Activated CD4-positive, alpha-beta T cell treated with anti-CD3 and anti-CD28 coated beads, Interleukin-2, amount 10 ng/mL, durations not matched to agents 7 days and 5 days (primary cell): Measurements from ENCODE around the gene MTCL1. TPM values are rescaled to one million over a fixed set of nuclear protein-coding genes. Genes with fewer than 3 reads are reported as not detected.

Source experiments
- CTCF ChIA-PET: fragments of 350-600 bp; sonication (Branson Sonifier 250); formaldehyde crosslinking; loops from one replicate; lab custom pipeline; 2021; ENCODE audit warnings: antibody characterized with exemption; lab: Charles Lee
- POLR2A ChIA-PET: fragments of 350-600 bp; sonication (Branson Sonifier 250); formaldehyde crosslinking; loops from one replicate; lab custom pipeline; 2021; ENCODE audit warnings: antibody characterized with exemption; lab: Charles Lee
- DNase-seq: peaks from one replicate; pipeline ENCODE4 v3.0.0-alpha.2; 2020
- H3K27ac Mint-ChIP-seq: one replicate; pipeline ENCODE4 v1.8.0; 2021; ENCODE audit warnings: mild to moderate bottlenecking, moderate library complexity, mixed read lengths
- H3K27me3 Mint-ChIP-seq: one replicate; pipeline ENCODE4 v1.8.0; 2021; ENCODE audit warnings: mixed read lengths
- H3K36me3 Mint-ChIP-seq: one replicate; pipeline ENCODE4 v1.8.0; 2021; ENCODE audit warnings: low read depth, mixed read lengths
- H3K4me1 Mint-ChIP-seq: one replicate; pipeline ENCODE4 v1.8.0; 2021; ENCODE audit warnings: mixed read lengths
- H3K4me3 Mint-ChIP-seq: one replicate; pipeline ENCODE4 v1.8.0; 2021; ENCODE audit warnings: mild to moderate bottlenecking, moderate library complexity, mixed read lengths
- H3K9me3 Mint-ChIP-seq: one replicate; pipeline ENCODE4 v1.8.0; 2021; ENCODE audit warnings: mixed read lengths
- total RNA-seq, 2 experiments: library from RNA; stranded (reverse); gene quantifications; one replicate each; pipeline ENCODE4 v1.2.3, GENCODE V29; 2021

MTCL1 gene
- total RNA-seq, 2 experiments from 2014 or later = 1.7 to 1.8 TPM

- Mint-ChIP-seq H3K27ac (no peak overlapping the region), H3K36me3 (no peaks in the 10 kb centered on the region), H3K4me1 (no peaks in the 10 kb centered on the region), H3K27me3 (peaks cover 4% of the 10 kb centered on the region), H3K9me3 (no peaks in the 10 kb centered on the region), H3K4me3 (no peak overlapping the region)
- ChIA-PET POLR2A (no interaction called here), CTCF (interaction anchor here (1.1 kb wide), 1 partner anchor 175 kb away, joined by 3 read pairs; no protein-coding TSS in a partner anchor)
- DNase-seq = no peak
Observed at GRCh38 chr18:8776013-8776943, 70.9 kb downstream of the MTCL1 start.

- DNase-seq = no peak
- no peaks in the 10 kb centered on the region for H3K36me3 Mint-ChIP-seq
- CTCF ChIA-PET = no interaction called here
- H3K4me1 Mint-ChIP-seq = no peaks in the 10 kb centered on the region
- no peak overlapping the region for H3K27ac Mint-ChIP-seq
- H3K9me3 Mint-ChIP-seq = no peaks in the 10 kb centered on the region
- H3K27me3 Mint-ChIP-seq = peaks cover 4% of the 10 kb centered on the region
- POLR2A ChIA-PET = no interaction called here
- no peak overlapping the region for H3K4me3 Mint-ChIP-seq
Observed at GRCh38 chr18:8777846-8778245, 72.5 kb downstream of the MTCL1 start.

GRCh38 chr18:8778386-8778785, 73.0 kb downstream of the MTCL1 start:
- no peak for DNase-seq
- Mint-ChIP-seq H3K27me3 (peaks cover 4% of the 10 kb centered on the region), H3K27ac (no peak overlapping the region), H3K4me1 (no peaks in the 10 kb centered on the region), H3K9me3 (no peaks in the 10 kb centered on the region), H3K36me3 (no peaks in the 10 kb centered on the region), H3K4me3 (no peak overlapping the region)
- ChIA-PET CTCF (no interaction called here), POLR2A (no interaction called here)

- Mint-ChIP-seq H3K27ac (no peak overlapping the region), H3K4me3 (no peak overlapping the region), H3K9me3 (no peaks in the 10 kb centered on the region), H3K4me1 (no peaks in the 10 kb centered on the region), H3K27me3 (peaks cover 4% of the 10 kb centered on the region), H3K36me3 (no peaks in the 10 kb centered on the region)
- POLR2A ChIA-PET = no interaction called here
- DNase-seq = no peak
- CTCF ChIA-PET = no interaction called here
Observed at GRCh38 chr18:8778824-8779223, 73.5 kb downstream of the MTCL1 start.

GRCh38 chr18:8779251-8779650, 73.9 kb downstream of the MTCL1 start:
- Mint-ChIP-seq H3K27me3 (peaks cover 4% of the 10 kb centered on the region), H3K4me3 (no peak overlapping the region), H3K4me1 (no peaks in the 10 kb centered on the region), H3K27ac (no peak overlapping the region), H3K9me3 (no peaks in the 10 kb centered on the region), H3K36me3 (no peaks in the 10 kb centered on the region)
- POLR2A ChIA-PET = no interaction called here
- CTCF ChIA-PET = no interaction called here
- no peak for DNase-seq

GRCh38 chr18:8780227-8780626, 74.9 kb downstream of the MTCL1 start:
- ChIA-PET POLR2A (no interaction called here), CTCF (no interaction called here)
- DNase-seq = no peak
- no peak overlapping the region for H3K27ac Mint-ChIP-seq
- no peak overlapping the region for H3K4me3 Mint-ChIP-seq
- no peaks in the 10 kb centered on the region for H3K9me3 Mint-ChIP-seq
- H3K27me3 Mint-ChIP-seq = peaks cover 4% of the 10 kb centered on the region
- H3K4me1 Mint-ChIP-seq = no peaks in the 10 kb centered on the region
- H3K36me3 Mint-ChIP-seq = no peaks in the 10 kb centered on the region

- H3K27me3 Mint-ChIP-seq = peaks cover 4% of the 10 kb centered on the region
- no peak overlapping the region for H3K27ac Mint-ChIP-seq
Observed at GRCh38 chr18:8781671-8782070, 76.3 kb downstream of the MTCL1 start.

GRCh38 chr18:8783335-8783993, 78.1 kb downstream of the MTCL1 start:
- POLR2A ChIA-PET = no interaction called here
- H3K36me3 Mint-ChIP-seq = no peaks in the 10 kb centered on the region
- peaks cover 4% of the 10 kb centered on the region for H3K27me3 Mint-ChIP-seq
- no peak overlapping the region for H3K27ac Mint-ChIP-seq
- H3K9me3 Mint-ChIP-seq = no peaks in the 10 kb centered on the region
- H3K4me3 Mint-ChIP-seq = no peak overlapping the region
- H3K4me1 Mint-ChIP-seq = peaks cover 8% of the 10 kb centered on the region
- CTCF ChIA-PET = interaction anchor here (1.6 kb wide), 1 partner anchor 35 kb away, joined by 6 read pairs; no protein-coding TSS in a partner anchor
- DNase-seq = no peak

More at GRCh38 chr18:8781671-8782070, 76.3 kb downstream of the MTCL1 start:
- ChIA-PET POLR2A (no interaction called here), CTCF (no interaction called here)
- Mint-ChIP-seq H3K9me3 (no peaks in the 10 kb centered on the region), H3K36me3 (no peaks in the 10 kb centered on the region), H3K4me1 (peaks cover 4% of the 10 kb centered on the region), H3K4me3 (no peak overlapping the region)
- no peak for DNase-seq

GRCh38 chr18:8783994-8784530, 78.7 kb downstream of the MTCL1 start:
- Mint-ChIP-seq H3K27ac (no peak overlapping the region), H3K4me1 (peaks cover 8% of the 10 kb centered on the region), H3K4me3 (no peak overlapping the region), H3K9me3 (no peaks in the 10 kb centered on the region), H3K27me3 (peaks cover 4% of the 10 kb centered on the region), H3K36me3 (no peaks in the 10 kb centered on the region)
- ChIA-PET CTCF (interaction anchor here (1.6 kb wide), 1 partner anchor 36 kb away, joined by 6 read pairs; no protein-coding TSS in a partner anchor), POLR2A (no interaction called here)
- no peak for DNase-seq

- DNase-seq = no peak
- Mint-ChIP-seq H3K27ac (no peak overlapping the region), H3K27me3 (peaks cover 7% of the 10 kb centered on the region), H3K9me3 (no peaks in the 10 kb centered on the region), H3K4me3 (no peak overlapping the region), H3K4me1 (peaks cover 8% of the 10 kb centered on the region), H3K36me3 (no peaks in the 10 kb centered on the region)
- POLR2A ChIA-PET = no interaction called here
- CTCF ChIA-PET = no interaction called here
Observed at GRCh38 chr18:8785261-8785660, 79.9 kb downstream of the MTCL1 start.

GRCh38 chr18:8785855-8786482, 80.6 kb downstream of the MTCL1 start:
- ChIA-PET CTCF (interaction anchor here (1.5 kb wide), 1 partner anchor 61 kb away, joined by 3 read pairs; no protein-coding TSS in a partner anchor), POLR2A (no interaction called here)
- Mint-ChIP-seq H3K36me3 (no peaks in the 10 kb centered on the region), H3K27ac (no peak overlapping the region), H3K4me3 (no peak overlapping the region), H3K9me3 (no peaks in the 10 kb centered on the region), H3K27me3 (peaks cover 7% of the 10 kb centered on the region), H3K4me1 (peaks cover 8% of the 10 kb centered on the region)
- no peak for DNase-seq

- POLR2A ChIA-PET = no interaction called here
- Mint-ChIP-seq H3K27ac (no peak overlapping the region), H3K36me3 (no peaks in the 10 kb centered on the region), H3K27me3 (peaks cover 7% of the 10 kb centered on the region), H3K4me1 (peaks cover 8% of the 10 kb centered on the region), H3K9me3 (no peaks in the 10 kb centered on the region), H3K4me3 (no peak overlapping the region)
- no peak for DNase-seq
- CTCF ChIA-PET = interaction anchor here (0.5 to 1.5 kb wide), 2 partner anchors 62 to 1806 kb away, joined by 3 to 5 read pairs; no protein-coding TSS in a partner anchor
Observed at GRCh38 chr18:8786483-8787370, 81.4 kb downstream of the MTCL1 start.
